Measurements from ENCODE around the gene ARF3. TPM values are rescaled to one million over a fixed set of nuclear protein-coding genes. Genes with fewer than 3 reads are reported as not detected.
A peak's percentile ranks its signal among the peaks of the same experiment; 100 is the strongest.

ARF3 gene
- polyA plus RNA-seq, 2 of the 4 experiments (the other 2 are of a cell fraction), result 138 to 287 TPM

DNA sequence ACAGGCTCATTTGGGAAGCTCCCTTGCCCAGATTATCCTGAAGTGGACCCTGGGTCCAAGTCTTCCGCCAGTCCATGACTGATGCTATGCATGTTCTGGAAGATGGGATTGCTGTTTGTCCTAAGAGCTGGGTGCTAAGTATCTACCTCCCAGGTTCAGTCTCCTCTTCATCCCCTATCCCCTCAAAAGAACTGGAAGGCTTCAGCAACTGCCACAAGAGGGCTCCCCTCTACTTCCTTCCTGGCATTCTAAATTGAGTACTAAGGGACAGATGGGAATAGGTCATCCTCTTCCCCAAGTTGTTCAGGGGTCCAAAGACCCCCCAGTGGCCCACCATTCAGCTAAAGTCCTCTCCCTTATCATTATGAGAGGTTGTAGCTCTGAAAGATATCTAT lies 23.0 kb downstream of the ARF3 start:
- H3K4me1 ChIP-seq, result no peaks in the 10 kb centered on the region
- 100% methylated on average over 1 of the region's 1 CpG for WGBS (ENCODE audit: missing lambda C conversion rate)
- ChIA-PET CTCF (interaction anchor here (0.6 to 70.2 kb wide), 13 partner anchors 10 to 184 kb away, joined by 3 to 2584 read pairs (median 11); partner anchors contain the start of genes ARF3, DDN, DDX23 and FKBP11), POLR2A (no interaction called here)
- H3K27ac ChIP-seq, result no peak overlapping the region
- H3K4me2 ChIP-seq, result no peak overlapping the region
- H3K4me3 ChIP-seq, result no peak overlapping the region
- FAIRE-seq (no peak), ATAC-seq (peak in 1 of 2 experiments; percentile 54; a peak in 3 of 6 replicates), DNase-seq (ENCODE audit: low read depth in 1 of 2, low spot score in 1 of 2) (peak in 1 of 2 experiments; percentile 42)
- no peaks in the 10 kb centered on the region for H3K9me3 ChIP-seq
- no peak for TF ChIP-seq TFCP2L1 (CRISPR knock-in tag; IDR thresholded peaks at IDR 0.05)
- peak; percentile 29; the same call in 1 of the 3 replicates for TF ChIP-seq SMC3 (IDR thresholded peaks at IDR 0.05)
- TF ChIP-seq CBX8 (IDR thresholded peaks at IDR 0.05), result no peak
- peak; percentile 25 to 52; a peak in 2 of 5 replicates for TF ChIP-seq RAD21 (conservative IDR thresholded peaks at IDR 0.05 in 1 of 2, IDR thresholded peaks at IDR 0.05 in 1 of 2)
- TF ChIP-seq BCL3 (IDR thresholded peaks at IDR 0.05), result no peak
- TF ChIP-seq, protein P1, sequence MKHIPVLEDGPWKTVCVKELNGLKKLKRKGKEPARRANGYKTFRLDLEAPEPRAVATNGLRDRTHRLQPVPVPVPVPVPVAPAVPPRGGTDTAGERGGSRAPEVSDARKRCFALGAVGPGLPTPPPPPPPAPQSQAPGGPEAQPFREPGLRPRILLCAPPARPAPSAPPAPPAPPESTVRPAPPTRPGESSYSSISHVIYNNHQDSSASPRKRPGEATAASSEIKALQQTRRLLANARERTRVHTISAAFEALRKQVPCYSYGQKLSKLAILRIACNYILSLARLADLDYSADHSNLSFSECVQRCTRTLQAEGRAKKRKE (CRISPR knock-in tag; IDR thresholded peaks at IDR 0.05; ENCODE audit: low read depth), result no peak
- TF ChIP-seq, protein P2, sequence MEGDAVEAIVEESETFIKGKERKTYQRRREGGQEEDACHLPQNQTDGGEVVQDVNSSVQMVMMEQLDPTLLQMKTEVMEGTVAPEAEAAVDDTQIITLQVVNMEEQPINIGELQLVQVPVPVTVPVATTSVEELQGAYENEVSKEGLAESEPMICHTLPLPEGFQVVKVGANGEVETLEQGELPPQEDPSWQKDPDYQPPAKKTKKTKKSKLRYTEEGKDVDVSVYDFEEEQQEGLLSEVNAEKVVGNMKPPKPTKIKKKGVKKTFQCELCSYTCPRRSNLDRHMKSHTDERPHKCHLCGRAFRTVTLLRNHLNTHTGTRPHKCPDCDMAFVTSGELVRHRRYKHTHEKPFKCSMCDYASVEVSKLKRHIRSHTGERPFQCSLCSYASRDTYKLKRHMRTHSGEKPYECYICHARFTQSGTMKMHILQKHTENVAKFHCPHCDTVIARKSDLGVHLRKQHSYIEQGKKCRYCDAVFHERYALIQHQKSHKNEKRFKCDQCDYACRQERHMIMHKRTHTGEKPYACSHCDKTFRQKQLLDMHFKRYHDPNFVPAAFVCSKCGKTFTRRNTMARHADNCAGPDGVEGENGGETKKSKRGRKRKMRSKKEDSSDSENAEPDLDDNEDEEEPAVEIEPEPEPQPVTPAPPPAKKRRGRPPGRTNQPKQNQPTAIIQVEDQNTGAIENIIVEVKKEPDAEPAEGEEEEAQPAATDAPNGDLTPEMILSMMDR (IDR thresholded peaks at IDR 0.05), result peak; percentile 41

DNA sequence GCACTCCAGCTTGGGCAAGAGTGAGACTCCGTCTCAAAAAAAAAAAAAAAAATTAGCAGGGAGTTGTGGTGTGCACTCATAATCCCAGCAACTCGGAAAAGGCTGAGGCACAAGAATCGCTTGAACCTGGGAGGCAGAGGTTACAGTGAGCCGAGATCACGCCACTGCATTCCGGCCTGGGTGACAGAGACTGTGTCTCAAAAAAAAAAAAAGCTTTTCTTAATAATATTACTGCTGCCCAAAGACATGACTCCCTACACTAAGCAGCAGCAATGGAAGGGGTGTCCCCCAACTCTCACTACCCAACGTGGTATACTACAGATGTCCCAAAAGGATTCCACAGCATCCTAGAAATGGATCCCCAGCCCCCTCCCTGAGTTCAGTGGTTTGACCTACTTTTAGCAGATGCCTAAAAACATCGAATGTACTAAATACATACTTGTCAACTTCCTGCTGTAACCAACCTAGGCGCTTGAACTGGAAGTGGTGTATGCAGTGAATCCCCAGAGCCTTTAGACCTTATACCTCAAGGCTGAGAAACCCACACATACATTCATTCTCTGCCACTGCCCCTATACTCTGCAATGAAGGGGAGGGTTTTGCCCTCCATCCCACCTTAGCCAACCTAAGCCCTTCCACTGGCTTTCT lies 23.5 kb downstream of the ARF3 start:
- no peaks in the 10 kb centered on the region for H3K9me3 ChIP-seq
- ChIA-PET POLR2A (no interaction called here), CTCF (interaction anchor here (0.6 to 70.2 kb wide), 10 partner anchors 9 to 183 kb away, joined by 3 to 2584 read pairs (median 11); partner anchors contain the start of genes ARF3, DDN, DDX23 and FKBP11)
- no peak overlapping the region for H3K4me3 ChIP-seq
- 91% methylated on average over 9 of the region's 9 CpGs for WGBS (ENCODE audit: missing lambda C conversion rate)
- DNase-seq (ENCODE audit: low read depth in 1 of 2, low spot score in 1 of 2) (no peak), FAIRE-seq (no peak), ATAC-seq (no peak)
- H3K4me1 ChIP-seq, result no peaks in the 10 kb centered on the region
- TF ChIP-seq MYC (IDR thresholded peaks at IDR 0.05; ENCODE audit: borderline replicate concordance, low read length), result no peak
- TF ChIP-seq, protein P2 (IDR thresholded peaks at IDR 0.05), result no peak
- TF ChIP-seq FOXS1 (CRISPR knock-in tag; IDR thresholded peaks at IDR 0.05), result no peak
- no peak for TF ChIP-seq SREBF2 (IDR thresholded peaks at IDR 0.05)
- TF ChIP-seq ZC3H11A (IDR thresholded peaks at IDR 0.05), result no peak
- TF ChIP-seq FOSL2 (IDR thresholded peaks at IDR 0.05), result no peak
- no peak for TF ChIP-seq FOSL2 (CRISPR knock-in tag; IDR thresholded peaks at IDR 0.05)
- TF ChIP-seq KDM1A (IDR thresholded peaks at IDR 0.05; ENCODE audit: low read depth), result no peak
- no peak for TF ChIP-seq HDAC2 (IDR thresholded peaks at IDR 0.05)
- TF ChIP-seq CBX8 (IDR thresholded peaks at IDR 0.05), result no peak
- TF ChIP-seq ZNF302 (CRISPR knock-in tag; IDR thresholded peaks at IDR 0.05), result no peak
- no peak for TF ChIP-seq TFCP2L1 (CRISPR knock-in tag; IDR thresholded peaks at IDR 0.05)
- TF ChIP-seq, protein P3, sequence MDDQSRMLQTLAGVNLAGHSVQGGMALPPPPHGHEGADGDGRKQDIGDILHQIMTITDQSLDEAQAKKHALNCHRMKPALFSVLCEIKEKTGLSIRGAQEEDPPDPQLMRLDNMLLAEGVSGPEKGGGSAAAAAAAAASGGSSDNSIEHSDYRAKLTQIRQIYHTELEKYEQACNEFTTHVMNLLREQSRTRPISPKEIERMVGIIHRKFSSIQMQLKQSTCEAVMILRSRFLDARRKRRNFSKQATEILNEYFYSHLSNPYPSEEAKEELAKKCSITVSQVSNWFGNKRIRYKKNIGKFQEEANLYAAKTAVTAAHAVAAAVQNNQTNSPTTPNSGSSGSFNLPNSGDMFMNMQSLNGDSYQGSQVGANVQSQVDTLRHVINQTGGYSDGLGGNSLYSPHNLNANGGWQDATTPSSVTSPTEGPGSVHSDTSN (IDR thresholded peaks at IDR 0.05), result no peak
- no peak for TF ChIP-seq RNF2 (IDR thresholded peaks at IDR 0.05; ENCODE audit: borderline replicate concordance, low read depth)
- TF ChIP-seq, protein P4, sequence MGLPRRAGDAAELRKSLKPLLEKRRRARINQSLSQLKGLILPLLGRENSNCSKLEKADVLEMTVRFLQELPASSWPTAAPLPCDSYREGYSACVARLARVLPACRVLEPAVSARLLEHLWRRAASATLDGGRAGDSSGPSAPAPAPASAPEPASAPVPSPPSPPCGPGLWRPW (IDR thresholded peaks at IDR 0.05), result no peak
- TF ChIP-seq MAFK (IDR thresholded peaks at IDR 0.05; ENCODE audit: partially characterized antibody), result no peak
- no peak for TF ChIP-seq NFE2L2 (conservative IDR thresholded peaks at IDR 0.05; ENCODE audit: low read length)
- TF ChIP-seq, protein P5, sequence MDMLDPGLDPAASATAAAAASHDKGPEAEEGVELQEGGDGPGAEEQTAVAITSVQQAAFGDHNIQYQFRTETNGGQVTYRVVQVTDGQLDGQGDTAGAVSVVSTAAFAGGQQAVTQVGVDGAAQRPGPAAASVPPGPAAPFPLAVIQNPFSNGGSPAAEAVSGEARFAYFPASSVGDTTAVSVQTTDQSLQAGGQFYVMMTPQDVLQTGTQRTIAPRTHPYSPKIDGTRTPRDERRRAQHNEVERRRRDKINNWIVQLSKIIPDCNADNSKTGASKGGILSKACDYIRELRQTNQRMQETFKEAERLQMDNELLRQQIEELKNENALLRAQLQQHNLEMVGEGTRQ (IDR thresholded peaks at IDR 0.05), result no peak
- no peak for TF ChIP-seq SMC3 (IDR thresholded peaks at IDR 0.05)
- H3K4me2 ChIP-seq, result no peak overlapping the region
- no peak overlapping the region for H3K27ac ChIP-seq
